GM21423 (cell line): ENCODE measurements around the gene SOX13.

ENCODE experiments used
- ATAC-seq: cut with Tn5 transposase; IDR thresholded peaks from one replicate; pipeline ENCODE4 v1.9.1; 2021; ENCODE audit warnings: mild to moderate bottlenecking, moderate library complexity; ENCODE audit not compliant: unreplicated experiment

The SOX13 gene

DNA sequence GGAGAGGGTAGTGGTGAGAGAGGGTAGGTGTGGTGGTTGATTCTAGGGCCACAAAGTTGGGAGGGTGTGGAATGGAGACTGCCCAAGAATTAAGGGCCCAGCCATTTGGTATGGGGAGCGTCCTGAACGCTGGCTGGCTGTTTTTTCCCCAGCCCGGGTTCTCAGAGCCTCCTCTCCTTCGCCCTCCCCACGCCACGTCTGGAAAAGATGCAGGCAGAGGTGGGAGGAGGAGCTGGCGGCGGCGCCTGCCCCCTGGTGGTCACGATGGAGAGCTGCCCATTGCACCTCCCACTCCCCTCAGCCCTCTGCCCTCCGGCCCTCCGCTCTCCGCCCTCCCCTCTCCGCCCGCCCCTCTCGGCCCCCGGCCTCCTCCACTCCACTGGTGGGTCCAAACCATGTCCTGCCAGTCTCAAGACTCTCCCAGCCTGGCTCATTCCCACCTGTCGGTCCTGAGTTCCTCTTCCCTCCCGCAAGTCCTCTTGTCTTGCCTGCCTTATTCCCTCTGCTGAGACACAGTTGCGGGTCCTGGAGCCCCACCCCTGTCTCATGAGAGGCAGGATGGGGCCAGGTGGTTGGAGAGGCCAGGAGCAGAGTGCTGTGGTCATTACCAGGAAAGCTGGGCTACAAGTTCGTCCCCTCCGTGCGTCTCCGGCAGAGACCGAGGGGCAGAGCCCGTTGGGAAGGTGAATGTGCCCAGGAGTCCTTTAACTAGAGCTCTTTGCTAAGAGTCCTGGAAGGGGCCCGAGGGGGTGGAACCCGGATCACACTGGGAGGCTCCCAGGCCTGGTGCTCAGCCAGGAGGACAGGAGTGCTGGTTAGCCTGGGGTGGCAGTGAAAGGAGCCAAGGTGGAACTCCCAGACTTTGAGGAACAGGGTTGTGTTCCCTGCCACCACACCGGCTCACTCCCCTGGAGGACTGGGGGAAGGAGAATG, 56.3 kb downstream of the SOX13 start:
- ATAC-seq: no peak

DNA sequence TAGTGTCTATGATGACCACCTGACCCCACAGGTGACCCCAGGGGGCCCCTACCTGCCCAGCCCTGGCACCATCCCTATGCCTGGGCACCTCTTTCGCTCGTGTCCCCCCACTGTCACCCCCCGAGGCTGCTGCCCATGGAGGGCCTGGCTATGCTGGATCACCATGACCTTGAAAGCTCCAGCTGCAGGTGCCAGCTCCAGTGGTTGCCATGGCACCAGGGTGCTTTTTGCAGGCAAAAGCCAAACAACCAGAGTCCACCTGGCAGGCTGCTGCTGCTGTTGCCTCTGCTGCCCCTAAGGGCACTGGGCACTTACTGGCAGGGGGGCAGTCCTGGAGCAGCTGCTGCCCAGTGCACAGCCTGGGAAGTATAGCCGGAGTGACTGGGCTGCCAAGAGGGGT, 57.3 kb downstream of the SOX13 start:
- no peak for ATAC-seq

DNA sequence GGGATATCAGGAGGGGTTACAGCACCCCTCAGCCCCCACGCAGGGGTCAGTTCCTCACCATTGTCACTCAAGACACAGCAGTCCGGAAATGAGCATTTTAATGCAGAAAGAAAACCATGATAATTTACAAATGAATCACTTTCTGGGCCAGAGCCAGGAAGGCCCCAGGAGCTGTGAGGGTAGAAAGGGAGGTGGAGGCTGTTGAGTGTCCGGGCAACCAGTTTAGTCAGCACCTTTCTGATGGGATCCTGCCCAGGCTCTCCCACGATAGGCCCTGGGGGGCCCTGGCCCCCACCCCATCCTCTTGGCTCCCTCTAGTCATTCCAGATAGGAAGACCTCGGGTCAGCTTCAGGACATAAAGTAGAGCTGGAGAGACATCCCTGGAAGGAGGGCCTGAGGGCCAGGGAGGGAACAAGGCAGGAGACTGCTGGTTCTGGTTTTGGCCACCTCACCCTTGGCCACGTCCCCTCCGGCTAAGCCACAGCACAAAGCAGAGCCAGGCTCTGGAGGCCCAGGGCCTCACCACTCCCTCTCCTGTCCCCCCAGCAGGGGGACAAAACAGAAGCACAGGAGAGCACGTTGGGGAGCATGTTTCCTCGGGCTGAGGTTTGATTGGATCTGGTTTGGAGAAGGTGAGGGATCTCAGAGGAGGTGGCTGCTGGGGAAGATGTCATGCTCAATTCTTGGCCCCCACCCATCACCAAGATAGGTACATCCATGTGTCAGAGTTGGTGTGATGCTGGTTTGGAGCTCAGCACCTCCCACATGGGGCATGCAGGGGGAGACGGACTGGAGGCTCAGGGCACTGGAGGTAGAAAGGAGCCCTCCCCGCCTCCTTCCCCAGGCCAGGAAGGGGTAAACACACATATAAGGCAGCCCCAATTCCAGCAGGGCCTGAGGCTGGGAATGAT, 58.3 kb downstream of the SOX13 start:
- ATAC-seq: no peak

DNA sequence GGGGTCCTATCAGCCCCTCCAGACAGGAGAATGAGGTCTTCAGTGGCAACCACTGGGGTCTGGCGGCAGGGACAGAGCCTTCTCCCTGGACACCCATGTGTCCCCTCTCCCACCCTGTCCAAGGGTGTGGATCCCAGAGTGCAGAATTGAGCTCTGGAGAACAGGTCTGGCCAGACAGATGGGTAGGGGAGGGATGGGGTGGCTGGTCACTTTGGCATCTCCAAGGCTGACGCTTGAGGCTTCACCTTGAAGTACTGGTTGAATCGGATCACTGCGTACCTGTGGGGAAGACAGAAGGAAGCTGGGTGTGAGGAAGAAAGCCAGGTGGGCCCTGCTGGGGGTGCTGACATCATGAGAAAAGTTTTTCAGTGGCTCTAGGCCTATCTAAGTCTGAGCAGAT, 59.1 kb downstream of the SOX13 start:
- ATAC-seq: no peak

DNA sequence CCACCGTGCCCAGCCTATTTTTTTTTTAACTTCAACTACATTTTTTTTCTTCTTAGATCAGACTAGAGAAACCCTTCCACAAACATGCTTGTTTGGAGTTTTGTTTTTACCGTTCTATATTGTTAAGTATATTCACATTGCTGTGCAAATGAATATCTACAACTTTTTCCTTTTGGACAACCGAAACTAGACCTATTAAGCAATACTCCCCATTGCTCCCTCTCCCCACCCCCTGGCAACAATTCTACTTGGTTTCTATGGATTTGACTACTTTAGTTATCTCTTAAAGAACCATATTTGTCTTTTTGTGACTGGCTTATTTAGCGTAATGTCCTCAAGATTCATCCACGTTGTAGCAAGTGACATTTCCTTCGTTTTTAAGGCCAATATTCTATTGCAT, 59.8 kb downstream of the SOX13 start:
- no peak for ATAC-seq

DNA sequence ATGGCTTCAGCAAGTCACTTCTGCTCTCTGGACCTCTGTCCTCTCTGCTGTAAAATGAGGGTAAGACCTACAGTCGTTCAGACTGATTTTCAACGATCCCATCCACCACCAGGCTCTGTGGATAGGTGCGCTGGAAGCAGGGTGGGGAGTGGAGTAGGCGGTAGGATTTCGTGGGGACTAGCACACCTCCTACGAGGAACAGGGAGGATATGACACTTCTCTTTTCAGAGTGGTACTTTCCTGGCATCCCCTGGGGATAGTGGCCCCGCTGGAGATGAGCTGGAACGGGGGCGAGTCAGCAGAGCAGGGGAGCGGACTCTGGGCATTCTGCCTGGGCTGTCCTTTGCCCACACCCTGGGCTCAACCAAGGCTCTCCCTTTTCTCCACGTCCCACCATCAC, 61.2 kb downstream of the SOX13 start:
- no peak for ATAC-seq

DNA sequence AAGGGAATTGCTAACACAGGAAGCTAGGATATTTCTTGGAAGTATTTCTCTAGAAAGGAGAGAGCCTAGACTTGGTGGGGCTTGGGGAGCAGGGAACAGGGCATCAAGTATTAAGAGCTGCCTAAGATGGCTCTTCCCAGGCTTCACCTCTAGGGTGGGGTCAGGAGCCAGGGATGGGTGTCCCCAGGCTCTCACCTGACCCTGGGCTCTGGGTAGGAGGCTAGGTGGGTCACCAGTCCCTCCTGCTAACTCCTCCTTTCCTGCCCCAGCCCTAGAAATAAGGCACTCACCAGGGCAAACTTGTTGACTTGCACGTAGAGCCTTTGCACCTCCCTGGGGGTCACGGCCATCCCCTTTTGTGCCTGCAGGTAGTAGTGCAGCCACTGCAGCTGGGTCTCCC, 63.9 kb downstream of the SOX13 start:
- no peak for ATAC-seq

DNA sequence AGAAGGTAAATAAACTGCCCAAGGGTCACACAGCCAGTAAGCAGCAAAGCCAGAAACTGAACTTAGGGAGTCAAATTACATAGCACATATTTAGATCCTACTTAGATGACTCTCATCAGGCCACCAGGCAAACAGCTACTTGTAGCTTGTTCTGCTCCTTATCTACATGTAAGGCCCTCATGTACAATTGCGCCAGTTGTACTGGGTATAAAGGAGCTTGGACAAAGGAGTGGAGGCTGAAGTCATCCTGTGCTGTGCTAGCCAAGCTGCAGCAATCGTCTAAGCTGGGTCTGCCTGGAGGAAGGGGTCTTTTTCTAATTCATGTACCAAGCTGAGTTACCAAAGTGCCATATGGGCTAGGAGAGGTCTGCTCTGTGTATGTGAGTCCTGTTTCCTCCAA, 66.2 kb downstream of the SOX13 start:
- no peak for ATAC-seq

DNA sequence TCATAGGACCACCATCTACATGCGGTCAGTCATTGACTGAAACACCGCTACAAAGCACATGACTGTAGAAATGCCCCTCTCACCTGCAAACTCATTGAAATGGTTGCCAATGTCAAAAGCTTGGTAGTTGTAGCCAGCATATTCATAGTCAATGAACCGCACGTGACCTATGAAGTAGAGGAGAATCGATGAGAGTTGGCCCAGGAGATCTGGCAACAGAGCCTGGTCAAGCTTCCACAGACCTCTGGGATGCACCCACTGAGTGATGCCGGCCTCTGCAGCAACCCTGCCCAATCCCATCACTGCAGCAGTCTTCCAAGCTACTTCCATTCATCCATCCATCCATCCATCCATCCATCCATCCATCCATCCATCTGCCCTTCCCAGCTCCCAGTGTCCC, 67.0 kb downstream of the SOX13 start:
- ATAC-seq: no peak

DNA sequence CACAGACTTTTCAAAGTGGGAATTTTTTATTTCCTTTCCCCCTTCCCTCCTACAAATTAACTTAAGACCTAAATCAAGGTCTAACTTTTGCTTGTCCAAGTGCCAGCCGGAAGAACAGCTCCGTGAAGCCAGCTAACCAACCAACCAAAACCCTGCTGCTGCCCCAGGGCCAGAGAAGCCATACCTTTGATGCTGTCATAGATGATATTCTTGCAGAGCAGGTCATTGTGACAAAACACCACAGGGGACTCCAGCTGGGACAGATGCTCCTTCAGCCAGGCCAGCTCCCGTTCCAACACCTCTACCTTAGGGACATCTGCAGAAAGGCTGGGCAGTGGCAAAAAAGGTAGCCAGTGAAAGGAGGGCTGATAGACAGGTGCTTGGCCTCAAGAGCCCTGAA, 68.2 kb downstream of the SOX13 start:
- ATAC-seq: no peak

DNA sequence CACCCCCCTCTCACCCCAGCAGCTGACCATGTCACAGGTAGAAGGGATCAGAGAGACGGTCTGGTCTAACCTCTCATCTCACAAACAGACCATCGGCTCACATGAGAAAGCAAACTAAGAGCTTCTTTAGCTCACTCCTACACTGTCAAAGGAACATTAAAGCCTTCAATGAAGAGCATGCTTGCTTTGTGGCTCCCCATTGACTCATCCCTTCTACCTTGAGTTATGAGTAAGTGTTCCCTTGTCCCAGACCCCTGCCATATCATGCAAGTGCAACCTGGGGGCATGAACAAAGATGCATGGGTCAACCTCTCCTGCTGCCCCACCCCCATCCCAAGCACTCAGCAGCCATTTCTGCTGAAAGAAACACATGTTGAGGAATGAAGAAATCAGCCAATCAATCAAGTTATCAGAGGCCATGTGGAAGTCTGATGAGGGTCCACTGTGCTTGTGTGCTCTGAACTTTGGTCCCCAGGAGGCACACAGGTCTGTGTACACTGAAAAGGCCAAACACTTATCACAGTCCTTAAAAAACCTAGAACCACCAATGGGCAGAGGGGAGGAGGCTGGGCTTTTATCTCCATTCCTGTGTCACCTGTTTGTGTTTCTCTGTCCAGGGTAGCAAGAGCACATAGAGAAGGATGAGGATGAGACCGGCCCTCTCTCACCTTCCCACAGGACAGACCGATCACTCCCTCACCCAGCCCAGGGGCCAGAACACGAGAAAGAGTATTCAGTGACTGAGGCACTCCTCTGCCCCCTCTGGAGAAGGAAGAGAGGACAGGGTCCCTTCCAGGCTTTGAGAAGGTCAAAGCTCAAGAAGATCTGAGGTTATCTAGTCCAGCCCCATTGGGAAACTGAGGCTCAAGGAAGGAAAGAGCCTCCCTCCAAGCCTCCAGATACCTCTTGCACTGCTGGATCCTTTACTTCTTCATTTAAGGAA, 69.4 kb downstream of the SOX13 start:
- ATAC-seq: no peak

DNA sequence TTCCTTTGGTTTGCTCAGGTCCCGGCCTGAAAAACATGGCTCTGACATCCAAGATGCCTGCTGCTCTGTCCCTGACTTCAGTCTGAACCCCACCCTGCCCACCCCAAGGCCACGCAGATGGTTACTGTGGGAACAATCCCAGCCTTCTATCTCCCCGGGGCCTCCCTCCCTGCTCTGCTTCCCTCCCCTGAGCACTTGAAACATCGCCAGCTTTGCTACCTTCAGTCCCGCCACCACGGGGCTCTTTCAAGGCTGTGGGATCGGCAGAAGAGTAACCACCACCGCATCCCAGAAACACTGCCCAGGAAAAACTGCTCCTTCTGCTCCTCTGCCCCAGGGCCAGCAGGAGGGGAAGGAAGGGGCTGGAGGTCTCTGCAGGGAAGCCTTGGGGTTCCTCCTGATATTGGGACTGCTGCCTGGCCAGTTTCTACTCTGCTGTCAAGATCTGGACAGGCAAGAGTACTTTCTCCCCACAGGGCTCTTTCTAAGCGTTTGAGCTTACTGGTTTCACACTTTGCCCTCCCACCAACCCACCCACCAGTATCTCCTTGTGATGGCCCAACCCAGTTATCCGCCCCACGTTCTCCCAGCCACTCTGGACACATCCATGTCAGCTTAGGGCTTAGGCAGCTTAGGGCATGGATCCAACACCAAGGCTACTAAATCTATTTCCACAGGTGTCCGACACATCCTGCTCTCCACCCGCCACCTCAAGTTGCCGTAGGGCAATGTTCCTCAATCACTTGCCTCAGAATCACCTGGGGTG, 70.5 kb downstream of the SOX13 start:
- no peak for ATAC-seq

DNA sequence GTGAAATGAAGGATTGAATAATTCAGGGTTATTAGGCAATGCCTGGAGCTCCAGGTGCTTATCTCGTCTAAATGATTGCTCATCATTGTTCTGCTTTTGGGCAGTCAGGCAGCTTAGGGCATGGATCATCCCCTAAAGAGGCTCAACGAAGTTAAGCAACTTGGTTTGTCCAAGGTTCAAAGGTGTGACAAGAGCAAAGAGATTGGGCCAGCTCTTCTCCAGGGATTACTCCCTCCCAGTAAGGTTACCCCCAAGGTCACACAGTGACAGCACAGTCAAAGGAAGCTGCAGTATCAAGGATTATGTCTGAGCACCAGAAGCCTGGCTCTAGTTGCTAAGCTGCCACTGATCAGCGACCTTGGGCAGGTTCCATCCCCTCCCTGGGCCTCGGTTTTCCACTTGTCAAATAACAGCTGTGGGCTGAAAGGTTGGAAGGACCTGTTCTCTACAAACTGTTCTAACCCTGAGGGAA, 72.2 kb downstream of the SOX13 start:
- ATAC-seq: no peak

DNA sequence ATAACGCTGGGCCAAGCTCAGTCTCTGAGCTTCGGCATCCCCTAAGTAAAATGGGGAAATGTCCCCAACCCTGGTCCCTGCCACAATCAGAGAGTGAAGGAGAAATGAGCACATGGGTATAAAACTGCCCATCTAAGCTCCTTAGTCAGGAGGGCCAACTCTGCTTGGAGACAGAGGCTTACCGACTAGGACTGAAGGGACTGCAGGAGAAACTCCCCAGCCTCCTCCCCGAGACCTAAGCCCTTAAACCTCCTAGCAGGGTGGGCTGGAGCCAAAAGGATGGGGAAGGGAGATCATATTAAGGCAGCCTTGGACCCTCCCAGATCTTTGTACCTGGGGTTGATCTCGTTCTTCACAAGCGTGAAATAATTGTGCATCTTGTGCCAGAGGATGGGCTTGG, 73.4 kb downstream of the SOX13 start:
- ATAC-seq: no peak

DNA sequence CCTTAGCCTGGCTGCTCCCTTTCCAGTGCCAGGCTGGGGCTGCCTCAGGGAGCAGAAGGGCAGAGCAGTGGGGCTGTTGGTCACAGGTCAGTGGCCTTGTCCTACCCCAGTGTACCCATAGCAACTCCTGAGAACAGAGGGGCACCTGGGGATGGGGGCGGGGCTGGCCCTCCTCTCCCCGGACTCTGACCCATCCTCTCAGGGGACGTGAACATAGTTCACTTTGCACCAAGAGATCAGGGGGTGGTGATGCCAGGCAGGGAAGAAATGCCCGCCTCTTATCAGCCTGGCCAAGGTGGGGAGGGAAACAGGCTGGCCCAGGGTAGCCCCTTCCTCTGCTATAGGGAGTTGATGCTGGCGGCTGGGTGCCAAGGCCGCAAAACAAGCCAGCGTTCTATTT, 74.0 kb downstream of the SOX13 start:
- no peak for ATAC-seq

DNA sequence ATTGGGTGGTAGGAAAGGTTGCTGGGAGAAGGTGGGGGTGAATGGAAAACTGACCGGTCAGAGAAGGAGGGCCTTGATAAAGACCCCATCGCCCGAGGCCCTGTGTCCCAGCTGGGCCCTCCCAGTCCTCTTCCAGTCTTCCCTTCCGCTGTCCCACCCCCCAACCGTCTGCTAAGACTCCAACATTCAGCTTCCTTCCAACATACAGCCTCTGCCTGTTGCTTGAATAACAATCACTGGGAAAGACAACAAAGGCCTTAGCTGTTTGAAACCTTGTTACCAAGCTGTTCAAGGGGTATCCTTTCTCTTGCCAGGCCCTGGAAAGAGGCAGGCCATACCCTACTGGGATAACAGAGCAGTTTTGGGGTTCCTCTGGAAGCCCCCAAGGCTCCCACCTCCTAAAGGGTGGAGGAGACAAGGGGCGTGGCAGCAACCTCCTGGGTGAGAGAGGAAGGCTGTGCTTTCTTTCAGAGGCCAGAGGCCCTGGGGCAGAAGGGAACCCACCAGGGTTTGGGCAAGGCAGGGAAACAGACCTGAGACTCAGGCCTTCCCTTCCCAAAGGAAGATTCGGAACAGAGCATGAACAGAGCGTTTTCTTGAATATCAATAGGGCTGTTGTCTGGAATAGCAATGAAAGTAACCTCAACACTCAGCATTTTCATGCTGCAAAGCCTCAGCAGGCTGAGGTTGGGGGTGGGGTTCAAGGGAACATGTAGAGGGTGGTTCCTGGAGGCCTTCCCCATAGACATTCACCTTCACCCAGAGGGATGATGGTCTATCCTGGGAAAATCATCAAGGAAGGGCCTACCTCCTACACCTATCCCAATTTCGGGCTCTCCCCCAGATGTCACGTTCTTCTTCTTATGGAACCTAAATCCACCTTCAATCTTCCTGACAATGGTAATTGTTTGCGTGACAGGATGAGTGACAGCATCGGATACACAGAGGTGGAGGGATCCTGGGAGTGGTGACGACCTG, 74.8 kb downstream of the SOX13 start:
- no peak for ATAC-seq

DNA sequence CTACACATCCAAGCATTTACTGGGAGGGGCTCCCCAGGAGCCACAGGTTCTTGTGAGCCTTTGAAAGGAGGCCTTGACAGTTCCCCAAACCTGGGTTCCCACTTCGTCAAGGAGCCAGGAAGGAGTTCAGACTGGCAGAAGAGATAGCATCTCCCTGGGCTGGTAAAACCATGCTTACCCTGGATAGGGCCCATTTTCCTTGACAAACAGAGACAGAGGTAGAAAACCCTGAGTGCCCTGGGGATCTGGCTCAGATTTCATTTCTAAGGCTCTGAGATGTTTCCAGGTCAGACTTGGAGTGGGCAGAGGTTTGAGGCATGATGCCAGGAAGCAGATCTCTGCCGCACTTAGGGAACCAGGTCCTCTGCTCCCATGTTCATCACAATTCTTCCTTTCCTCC, 76.2 kb downstream of the SOX13 start:
- ATAC-seq: no peak

DNA sequence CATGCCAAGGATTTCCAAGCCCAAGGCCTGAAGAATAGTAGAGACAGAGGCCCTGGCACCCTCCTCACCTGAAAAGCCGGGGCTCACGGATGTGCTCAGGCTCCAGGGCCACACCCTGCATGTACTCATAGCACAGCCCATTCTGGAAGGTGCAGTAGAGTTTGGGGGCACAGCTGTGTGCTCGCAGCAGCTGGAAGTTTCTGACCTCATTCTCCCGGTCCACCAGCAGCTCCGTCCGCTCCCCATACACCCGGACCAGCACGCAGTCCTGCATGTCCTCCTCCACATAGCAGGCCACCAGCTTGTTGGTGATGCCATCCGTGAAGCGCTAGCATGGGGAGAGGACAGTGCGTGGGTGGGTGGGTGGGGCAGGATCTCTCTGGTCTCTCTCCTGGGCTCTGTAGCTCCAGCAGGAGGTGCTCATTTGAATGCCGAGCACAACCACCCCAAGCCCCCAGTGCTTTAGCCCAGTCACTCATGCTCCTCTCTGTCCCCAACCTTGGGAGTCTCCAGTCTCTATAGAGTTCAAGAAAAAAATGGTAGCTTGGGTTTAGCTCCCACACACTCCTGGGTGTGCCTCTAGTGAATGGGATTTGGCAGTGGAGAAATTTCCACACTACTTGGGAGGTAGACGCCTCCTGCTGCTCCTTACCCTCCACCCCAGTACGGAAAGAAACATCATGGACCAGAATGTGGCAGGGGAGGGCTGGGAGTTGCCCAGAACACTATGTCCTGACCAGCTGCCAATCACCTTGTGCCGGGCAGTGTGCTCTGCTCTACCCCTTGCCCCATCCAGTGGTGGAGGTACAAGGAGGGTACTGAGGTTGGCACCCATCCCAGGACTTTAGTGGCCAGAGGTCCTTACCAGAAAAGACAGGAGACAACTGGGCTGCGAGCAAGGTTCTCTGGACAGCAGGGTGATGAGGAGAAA, 77.0 kb downstream of the SOX13 start:
- no peak for ATAC-seq
